ENCODE results near the gene LUC7L. TPM values are rescaled to one million over a fixed set of nuclear protein-coding genes. Genes with fewer than 3 reads are reported as not detected.
"Not testable (repeated sequence)": the region's sequence is repeated elsewhere in the genome, so short reads cannot be mapped to it uniquely, and the experiment has no call there.

The LUC7L gene
- total RNA-seq, 2 donors from 2014 or later, result 46.5 to 48.9 TPM

DNA sequence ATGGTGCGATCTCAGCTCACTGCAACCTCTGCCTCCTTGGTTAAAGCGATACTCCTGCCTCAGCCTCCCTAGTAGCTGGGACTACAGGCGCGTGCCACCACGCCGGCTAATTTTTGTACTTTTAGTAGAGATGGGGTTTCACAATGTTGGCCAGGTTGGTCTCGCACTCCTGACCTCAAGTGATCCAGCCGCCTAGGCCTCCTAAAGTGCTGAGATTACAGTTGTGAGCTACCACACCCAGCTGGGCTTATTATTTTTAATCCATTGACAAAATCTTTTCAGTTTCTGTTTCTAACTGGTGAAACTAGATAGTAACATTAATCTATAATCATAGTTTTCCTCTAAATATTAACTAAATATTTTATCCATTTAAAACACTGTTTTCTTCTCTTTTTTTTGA lies 11.3 kb upstream of the LUC7L start:
- ATAC-seq (no peak), DNase-seq (no peak)
- intact Hi-C loops (cut with DNase I, micrococcal nuclease), result no loop called here

GRCh38 chr16:239948-240277 lies 10.7 kb upstream of the LUC7L start:
- ATAC-seq, result no peak
- intact Hi-C loops (cut with DNase I, micrococcal nuclease), result no loop called here
- no peak for DNase-seq

- intact Hi-C loops (cut with DNase I, micrococcal nuclease), result no loop called here
- ATAC-seq (peak; percentile 92), DNase-seq (peak; percentile 93 to 97)
Measured at GRCh38 chr16:234468-235305, 5.4 kb upstream of the LUC7L start, which contains the start of gene FAM234A. Gene FAM234A (plus strand): TSS chr16:234821. CDS start chr16:254414, 19,593 bp downstream.

- intact Hi-C loops (cut with DNase I, micrococcal nuclease), result no loop called here
- ATAC-seq (no peak), DNase-seq (no peak)
Measured at GRCh38 chr16:230949-231348, 1.7 kb upstream of the LUC7L start.

DNA sequence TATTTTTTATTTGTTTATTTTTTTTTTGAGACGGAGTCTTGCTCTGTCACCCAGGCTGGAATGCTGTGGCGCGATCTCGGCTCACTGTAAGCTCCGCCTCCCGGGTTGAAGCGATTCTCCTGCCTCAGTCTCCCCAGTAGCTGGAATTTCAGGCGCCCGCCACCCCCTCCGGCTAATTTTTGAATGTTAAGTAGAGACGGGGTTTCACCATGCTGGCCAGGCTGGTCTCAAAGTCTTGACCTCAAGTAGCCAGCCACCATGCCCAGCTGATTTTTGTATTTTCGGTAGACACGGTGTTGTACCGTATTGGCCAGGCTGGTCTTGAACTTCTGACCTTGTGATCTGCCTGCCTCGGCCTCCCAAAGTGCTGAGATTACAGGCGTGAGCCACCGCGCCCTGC lies 1.1 kb upstream of the LUC7L start:
- ATAC-seq; intact Hi-C loops (cut with DNase I, micrococcal nuclease); DNase-seq: not testable (repeated sequence)

- intact Hi-C loops (cut with DNase I, micrococcal nuclease), result no loop called here
- DNase-seq, result no peak
- no peak for ATAC-seq
Measured at GRCh38 chr16:229731-230281, 557 bp upstream of the LUC7L start.

- no peak for DNase-seq
- intact Hi-C loops (cut with DNase I, micrococcal nuclease), result no loop called here
- peak; percentile 51 for ATAC-seq
Measured at GRCh38 chr16:228151-228851, 948 bp downstream of the LUC7L start.

DNA sequence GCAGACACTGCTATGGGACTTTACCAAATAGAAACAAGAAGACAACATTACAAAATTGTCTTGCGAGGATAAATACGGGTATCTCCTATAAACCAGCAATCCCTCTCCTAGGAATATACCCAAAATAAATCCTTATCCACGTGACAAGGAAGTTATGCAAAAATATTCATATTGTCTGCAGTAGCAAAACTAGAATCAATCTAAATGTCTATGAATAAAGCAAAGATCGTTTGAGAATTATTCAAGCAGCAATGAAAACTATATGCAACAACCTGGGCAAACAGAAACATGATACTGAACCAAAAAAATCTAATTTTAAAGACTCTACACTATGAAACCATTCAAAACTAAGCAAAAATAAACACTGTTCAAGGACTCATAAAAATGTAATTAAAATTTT lies 9.2 kb downstream of the LUC7L start:
- intact Hi-C loops (cut with DNase I, micrococcal nuclease), result no loop called here
- DNase-seq, result no peak
- ATAC-seq, result no peak

- DNase-seq (no peak), ATAC-seq (no peak)
- intact Hi-C loops (cut with DNase I, micrococcal nuclease), result no loop called here
Measured at GRCh38 chr16:212999-213398, 16.2 kb downstream of the LUC7L start.

GRCh38 chr16:211631-212180 lies 17.5 kb downstream of the LUC7L start:
- ATAC-seq; intact Hi-C loops (cut with DNase I, micrococcal nuclease); DNase-seq: not testable (repeated sequence)

DNA sequence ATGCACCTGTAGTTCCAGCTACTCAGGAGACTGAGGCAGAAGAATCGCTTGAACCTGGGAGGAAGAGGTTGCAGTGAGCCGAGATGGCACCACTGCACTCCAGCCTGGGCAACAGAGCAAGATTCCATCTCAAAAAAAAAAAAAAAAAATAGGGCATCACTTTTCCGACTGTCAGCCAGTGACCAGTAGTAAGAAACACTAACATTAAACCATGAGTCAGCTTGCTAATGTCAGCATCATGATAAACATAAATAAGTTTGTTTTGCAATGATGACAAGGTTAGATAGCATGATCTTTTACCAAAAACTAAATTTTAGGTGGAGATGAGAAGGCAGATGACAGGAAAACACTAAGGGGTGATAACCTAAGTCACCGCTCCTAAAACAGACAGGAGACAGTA lies 19.9 kb downstream of the LUC7L start:
- ATAC-seq; intact Hi-C loops (cut with DNase I, micrococcal nuclease); DNase-seq: not testable (repeated sequence)

GRCh38 chr16:204046-204445 lies 25.2 kb downstream of the LUC7L start:
- ATAC-seq; intact Hi-C loops (cut with DNase I, micrococcal nuclease); DNase-seq: not testable (repeated sequence)

DNA sequence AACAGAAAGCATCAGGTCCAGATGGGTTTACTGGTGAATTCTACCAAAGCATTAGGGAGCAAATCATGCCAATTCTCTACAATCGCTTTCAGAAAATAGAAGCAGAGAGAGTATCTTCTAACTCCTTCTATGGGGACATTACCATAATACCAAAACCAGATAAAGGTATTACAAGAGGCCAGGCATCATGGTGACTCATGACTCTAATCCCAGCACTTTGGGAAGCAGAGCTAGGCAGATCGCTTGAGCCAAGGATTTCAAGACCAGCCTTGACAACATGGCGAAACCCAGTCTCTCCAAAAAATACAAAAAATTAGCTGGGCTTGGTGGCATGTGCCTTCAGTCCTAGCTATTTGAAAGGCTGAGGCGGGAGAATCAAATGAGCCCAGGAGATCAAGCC lies 26.0 kb downstream of the LUC7L start:
- intact Hi-C loops (cut with DNase I, micrococcal nuclease), result no loop called here
- ATAC-seq (no peak), DNase-seq (no peak)

DNA sequence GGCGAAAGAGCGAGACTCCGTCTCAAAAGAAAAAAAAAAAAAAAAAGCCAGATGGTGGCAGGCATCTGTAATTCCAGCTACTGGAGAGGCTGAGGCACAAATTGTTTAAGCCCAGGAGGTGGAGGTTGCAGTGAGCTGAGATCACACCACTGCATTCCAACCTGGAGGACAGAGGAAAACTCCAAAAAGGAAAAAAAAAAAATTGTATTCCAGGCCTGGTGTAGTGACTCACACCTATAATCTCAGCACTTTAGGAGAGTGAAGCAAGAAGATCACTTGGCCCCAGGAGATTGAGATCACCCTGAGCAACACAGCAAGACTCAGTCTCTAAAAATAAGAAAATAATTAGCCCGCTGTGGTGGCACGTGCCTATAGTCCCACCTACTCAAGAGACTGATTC lies 28.9 kb downstream of the LUC7L start:
- intact Hi-C loops (cut with DNase I, micrococcal nuclease), result no loop called here
- no peak for DNase-seq
- no peak for ATAC-seq

DNA sequence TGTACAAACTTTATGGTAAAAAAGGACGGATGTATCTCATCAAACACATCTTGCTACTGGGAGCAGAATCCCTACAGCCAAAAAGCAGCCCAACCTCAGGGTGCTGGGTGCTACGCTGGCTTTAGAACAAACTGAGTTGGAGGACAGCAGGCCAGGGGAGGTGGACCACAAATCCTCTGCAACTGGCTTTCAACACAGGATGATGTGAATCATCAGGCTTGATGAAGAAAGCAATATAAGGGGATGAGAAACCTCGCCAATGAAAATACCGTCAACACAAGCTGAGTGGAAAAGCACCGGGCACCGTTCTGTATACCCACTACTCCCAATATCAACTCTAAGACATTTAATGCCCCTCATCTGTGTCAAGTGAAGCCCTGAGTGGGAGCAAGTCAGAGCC lies 34.7 kb downstream of the LUC7L start:
- intact Hi-C loops (cut with DNase I, micrococcal nuclease), result no loop called here
- ATAC-seq, result no peak
- no peak for DNase-seq

- no peak for DNase-seq
- no peak for ATAC-seq
- intact Hi-C loops (cut with DNase I, micrococcal nuclease), result no loop called here
Measured at GRCh38 chr16:193441-193840, 35.8 kb downstream of the LUC7L start.

- intact Hi-C loops (cut with DNase I, micrococcal nuclease), result no loop called here
- ATAC-seq (no peak), DNase-seq (no peak)
Measured at GRCh38 chr16:192686-193085, 36.6 kb downstream of the LUC7L start.

GRCh38 chr16:191831-192230 lies 37.4 kb downstream of the LUC7L start:
- ATAC-seq, result peak; percentile 21
- intact Hi-C loops (cut with DNase I, micrococcal nuclease), result no loop called here
- no peak for DNase-seq

- no peak for ATAC-seq
- DNase-seq, result no peak
- intact Hi-C loops (cut with DNase I, micrococcal nuclease), result no loop called here
Measured at GRCh38 chr16:189604-190186, 39.6 kb downstream of the LUC7L start.

All from left colon (tissue), 2 donors.